Measurements from ENCODE around the gene KLHL18.
A peak's percentile ranks its signal among the peaks of the same experiment; 100 is the strongest.

KLHL18 gene

DNA sequence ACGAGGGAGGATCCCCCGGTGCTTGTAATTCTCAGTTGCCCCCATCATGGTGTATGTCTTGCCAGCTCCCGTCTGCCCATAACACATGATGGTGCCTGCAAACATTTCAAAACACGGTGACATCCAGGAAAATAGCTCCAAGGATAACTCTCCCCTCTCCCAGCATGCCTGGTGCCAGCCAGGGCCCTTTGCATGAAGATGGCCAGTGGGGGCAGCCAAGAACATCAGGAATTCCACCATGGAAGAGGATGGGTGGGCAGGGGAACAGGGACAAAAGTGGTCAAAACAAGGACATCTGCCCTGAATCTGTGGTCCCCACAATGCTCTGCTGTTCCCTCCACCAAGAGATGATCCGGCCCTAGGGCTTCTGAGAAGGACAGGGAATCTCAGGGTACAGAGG lies 9.2 kb upstream of the KLHL18 start:
- TF ChIP-seq, protein P1, sequence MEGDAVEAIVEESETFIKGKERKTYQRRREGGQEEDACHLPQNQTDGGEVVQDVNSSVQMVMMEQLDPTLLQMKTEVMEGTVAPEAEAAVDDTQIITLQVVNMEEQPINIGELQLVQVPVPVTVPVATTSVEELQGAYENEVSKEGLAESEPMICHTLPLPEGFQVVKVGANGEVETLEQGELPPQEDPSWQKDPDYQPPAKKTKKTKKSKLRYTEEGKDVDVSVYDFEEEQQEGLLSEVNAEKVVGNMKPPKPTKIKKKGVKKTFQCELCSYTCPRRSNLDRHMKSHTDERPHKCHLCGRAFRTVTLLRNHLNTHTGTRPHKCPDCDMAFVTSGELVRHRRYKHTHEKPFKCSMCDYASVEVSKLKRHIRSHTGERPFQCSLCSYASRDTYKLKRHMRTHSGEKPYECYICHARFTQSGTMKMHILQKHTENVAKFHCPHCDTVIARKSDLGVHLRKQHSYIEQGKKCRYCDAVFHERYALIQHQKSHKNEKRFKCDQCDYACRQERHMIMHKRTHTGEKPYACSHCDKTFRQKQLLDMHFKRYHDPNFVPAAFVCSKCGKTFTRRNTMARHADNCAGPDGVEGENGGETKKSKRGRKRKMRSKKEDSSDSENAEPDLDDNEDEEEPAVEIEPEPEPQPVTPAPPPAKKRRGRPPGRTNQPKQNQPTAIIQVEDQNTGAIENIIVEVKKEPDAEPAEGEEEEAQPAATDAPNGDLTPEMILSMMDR (IDR thresholded peaks at IDR 0.05; ENCODE audit: low read length, missing control alignments), result no peak
- H3K4me3 ChIP-seq (replicated peaks; ENCODE audit: low read depth, low read length), result no peak overlapping the region
- no peak for DNase-seq (ENCODE audit: low read depth)

DNA sequence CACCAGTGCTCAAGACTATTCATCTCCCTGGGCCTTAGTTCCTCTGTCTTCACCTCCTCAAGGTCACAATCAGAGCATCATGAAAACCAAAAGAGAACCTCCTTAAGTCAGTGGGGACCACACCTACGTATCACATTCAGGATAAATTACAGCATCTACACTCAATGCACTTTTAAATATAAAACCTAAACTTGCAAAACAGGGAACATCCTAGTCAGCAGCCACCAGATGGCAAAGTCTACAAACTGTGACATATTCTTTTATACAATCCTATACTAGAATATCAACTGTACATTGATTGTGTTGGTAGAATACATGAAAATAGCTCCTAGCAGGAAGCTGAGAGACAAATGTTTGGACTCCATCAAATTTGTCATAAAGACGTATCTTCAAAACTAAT lies 8.1 kb upstream of the KLHL18 start:
- no peak overlapping the region for H3K4me3 ChIP-seq (replicated peaks; ENCODE audit: low read depth, low read length)
- TF ChIP-seq, protein P1 (IDR thresholded peaks at IDR 0.05; ENCODE audit: low read length, missing control alignments), result no peak
- no peak for DNase-seq (ENCODE audit: low read depth)

DNA sequence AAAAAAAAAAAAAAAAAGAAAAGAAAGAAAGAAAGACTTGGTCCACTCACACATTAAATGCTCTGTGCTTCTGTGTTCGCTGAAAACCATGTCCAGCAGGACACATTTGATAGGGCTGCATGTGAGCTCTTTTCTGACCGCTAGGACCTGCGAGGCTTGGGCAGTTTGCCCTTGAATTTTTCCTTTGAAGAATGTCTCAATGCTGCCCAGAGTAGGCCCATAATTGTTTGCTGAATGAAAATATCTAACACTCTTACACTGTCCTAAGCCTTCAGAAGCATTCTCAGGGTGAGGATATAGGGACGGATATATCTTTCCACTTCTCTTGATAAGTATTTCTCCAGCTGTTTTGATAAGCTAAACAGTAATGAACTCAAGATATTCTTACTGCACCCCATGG lies 6.2 kb upstream of the KLHL18 start:
- no peak for DNase-seq (ENCODE audit: low read depth)
- TF ChIP-seq, protein P1 (IDR thresholded peaks at IDR 0.05; ENCODE audit: low read length, missing control alignments), result no peak
- no peak overlapping the region for H3K4me3 ChIP-seq (replicated peaks; ENCODE audit: low read depth, low read length)

DNA sequence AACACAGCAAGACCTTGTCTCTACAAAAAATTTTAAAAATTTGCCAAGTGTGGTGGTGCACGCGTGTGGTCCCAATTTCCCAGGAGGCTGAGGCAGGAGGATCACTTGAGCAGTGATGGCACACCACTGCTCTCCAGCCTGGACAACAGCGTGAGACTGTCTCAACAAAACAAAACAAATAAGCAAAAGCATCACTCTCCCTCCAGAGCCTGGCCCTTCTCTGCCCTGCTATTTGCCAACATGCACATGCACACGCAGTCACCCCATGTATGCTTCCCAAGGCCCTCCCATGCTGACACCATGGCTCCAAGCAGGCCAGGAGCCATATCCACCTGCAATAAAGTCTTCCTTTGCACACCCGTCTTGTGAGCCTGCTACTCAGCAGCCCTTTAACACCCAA lies 2.2 kb upstream of the KLHL18 start:
- no peak overlapping the region for H3K4me3 ChIP-seq (replicated peaks; ENCODE audit: low read depth, low read length)
- no peak for DNase-seq (ENCODE audit: low read depth)
- TF ChIP-seq, protein P1 (IDR thresholded peaks at IDR 0.05; ENCODE audit: low read length, missing control alignments), result no peak

DNA sequence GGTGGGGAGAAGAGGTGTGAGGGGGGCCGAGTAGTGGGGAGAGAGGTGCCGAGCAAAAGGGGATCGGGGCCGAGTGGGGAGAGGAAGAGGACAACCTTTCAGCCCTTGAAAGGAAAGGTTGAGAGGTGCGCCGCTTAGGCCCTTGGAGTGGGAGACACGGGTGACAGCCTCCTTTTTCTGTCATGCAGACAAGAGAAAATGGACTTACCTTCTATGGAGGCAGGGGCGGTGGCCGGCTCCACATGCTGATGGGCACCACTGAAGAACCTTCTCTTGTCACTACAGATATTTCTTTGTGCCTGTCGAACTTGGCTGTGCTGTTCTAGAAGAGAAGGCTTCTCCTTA lies 421 bp downstream of the KLHL18 start:
- TF ChIP-seq, protein P1 (IDR thresholded peaks at IDR 0.05; ENCODE audit: low read length, missing control alignments), result no peak
- no peak for DNase-seq (ENCODE audit: low read depth)
- peak overlapping the region; percentile 92 for H3K4me3 ChIP-seq (replicated peaks; ENCODE audit: low read depth, low read length)

DNA sequence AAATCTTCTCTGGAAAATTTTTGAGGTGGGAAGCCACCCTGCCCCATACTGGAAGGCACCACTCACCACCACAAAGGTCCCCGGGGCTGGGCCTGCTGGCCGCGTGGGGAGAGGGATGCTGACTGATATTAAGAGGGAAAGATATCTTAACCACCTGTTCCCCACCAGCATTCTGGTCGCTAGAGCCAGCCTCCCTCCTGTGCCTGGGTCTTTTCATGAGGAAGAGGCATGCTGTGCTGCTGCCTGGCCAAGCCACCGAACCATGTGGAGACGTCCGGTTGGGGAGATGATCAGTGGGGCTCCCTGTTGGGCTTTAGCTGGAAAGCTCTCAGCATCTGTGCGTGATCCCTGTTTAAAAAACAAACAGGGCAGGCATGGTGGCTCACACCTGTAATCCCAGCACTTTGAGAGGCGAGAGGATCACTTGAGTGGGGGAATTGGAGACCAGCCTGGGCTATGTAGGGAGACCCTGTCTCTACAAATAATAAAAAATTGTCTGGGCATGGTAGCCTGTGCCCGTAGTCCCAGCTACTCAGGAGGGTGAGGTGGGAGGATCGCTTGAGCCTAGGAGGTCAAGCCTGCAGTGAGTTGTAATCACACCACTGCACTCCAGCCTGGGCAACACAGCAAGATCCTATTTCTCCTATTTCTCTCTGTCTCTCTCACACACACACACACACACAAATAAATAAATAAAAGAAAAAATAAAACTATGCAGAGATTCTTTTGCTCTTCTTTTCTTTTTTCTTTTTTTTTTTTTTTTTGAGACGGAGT lies 1.0 kb downstream of the KLHL18 start:
- TF ChIP-seq, protein P1 (IDR thresholded peaks at IDR 0.05; ENCODE audit: low read length, missing control alignments), result no peak
- DNase-seq (ENCODE audit: low read depth), result no peak
- peak overlapping the region; percentile 92 for H3K4me3 ChIP-seq (replicated peaks; ENCODE audit: low read depth, low read length)
